HepG2 (cell line): ENCODE results near the gene MTURN. TPM values are rescaled to one million over a fixed set of nuclear protein-coding genes. Genes with fewer than 3 reads are reported as not detected.

Experiments
- ATAC-seq: fragments of 200-7000 bp; cut with Tn5 transposase; 3 replicates; pipeline ENCODE4 v1.9.1; 2020; ENCODE audit warnings: mild to moderate bottlenecking, moderate library complexity
- BruUV-seq: library from RNA; stranded (reverse); fragments of 400-500 nt; replicated peaks from 2 replicates; lab custom pipeline; 2021; lab: Mats Ljungman, UMichigan
- CTCF ChIA-PET: fragments of 300-600 bp; formaldehyde crosslinking; extraction: SDS; loops from one replicate; lab custom pipeline; 2021; ENCODE audit warnings: low total read pairs, inconsistent platforms, low intra/inter-chr PET ratio; lab: Yijun Ruan, JAX
- POLR2A ChIA-PET: fragments of 350-600 bp; sonication (Branson Sonifier 250); formaldehyde crosslinking; loops from one replicate; lab custom pipeline; 2020; ENCODE audit warnings: antibody characterized with exemption, inconsistent platforms; lab: Yijun Ruan, JAX
- DNase-seq: peaks from one replicate; pipeline ENCODE4 v3.0.0-alpha.2; 2015; ENCODE audit warnings: low spot score
- FAIRE-seq: peaks from 3 replicates; lab custom pipeline; 2011; peaks lifted over from hg19 to GRCh38; lab: Jason Lieb, UNC
- H2AFZ ChIP-seq: one replicate; pipeline ENCODE4 v1.6.1; 2011; ENCODE audit warnings: low read length, inconsistent platforms
- H3K27ac ChIP-seq: fragments of 300-600 bp; 3 replicates; pipeline ENCODE4 v1.8.0; 2011; ENCODE audit warnings: mixed run types, mild to moderate bottlenecking, mixed read lengths, low read length, inconsistent platforms; ENCODE audit not compliant: insufficient read depth; ENCODE audit errors: extremely low read length
- H3K27me3 ChIP-seq, 2 experiments: fragments of 200-600 bp in 1 of 2; 2 replicates in 1 of 2; 3 replicates in 1 of 2; pipeline versions ENCODE4 v1.6.0 to v1.8.0; 2011; ENCODE audit warnings: low read length in 2 of 2, mild to moderate bottlenecking in 2 of 2, moderate library complexity in 2 of 2, inconsistent platforms in 1 of 2; ENCODE audit not compliant: insufficient read depth in 2 of 2, control insufficient read depth in 1 of 2
- H3K36me3 ChIP-seq, 2 experiments: fragments of 200-600 bp in 1 of 2; replicated peaks in 1 of 2; 2 replicates in 1 of 2; 3 replicates in 1 of 2; pipeline versions ENCODE4 v1.5.1 to v1.8.0; 2011; ENCODE audit warnings: low read length in 2 of 2, inconsistent platforms in 1 of 2; ENCODE audit not compliant: insufficient read depth in 2 of 2, control insufficient read depth in 1 of 2
- H3K4me1 ChIP-seq: 2 replicates; pipeline ENCODE4 v1.5.1; 2012; ENCODE audit warnings: low read length, inconsistent platforms; ENCODE audit not compliant: insufficient read depth
- H3K4me2 ChIP-seq: 2 replicates; pipeline ENCODE4 v1.6.0; 2011; ENCODE audit warnings: low read depth, low read length, inconsistent platforms
- H3K4me3 ChIP-seq, 3 experiments: fragments of 200-600 bp in 1 of 3; sonication (generic), shearing (Covaris generic) in 1 of 3; replicated peaks in 1 of 3; 2 replicates each; pipeline ENCODE4 v1.5.1; 2011 to 2016; ENCODE audit warnings: low read length in 3 of 3, inconsistent platforms in 2 of 3, low read depth in 2 of 3, mild to moderate bottlenecking in 2 of 3, control low read depth in 1 of 3, mixed read lengths in 1 of 3; ENCODE audit not compliant: insufficient read depth in 1 of 3
- H3K79me2 ChIP-seq: one replicate; pipeline ENCODE4 v1.6.1; 2011; ENCODE audit warnings: low read length, inconsistent platforms; ENCODE audit not compliant: insufficient read depth
- H3K9ac ChIP-seq: 2 replicates; pipeline ENCODE4 v1.6.0; 2011; ENCODE audit warnings: mild to moderate bottlenecking, low read depth, low read length, inconsistent platforms; ENCODE audit not compliant: insufficient read depth
- H3K9me3 ChIP-seq: 2 replicates; pipeline ENCODE4 v1.5.1; 2012; ENCODE audit warnings: mild to moderate bottlenecking, low read length
- H4K20me1 ChIP-seq: 2 replicates; pipeline ENCODE4 v1.6.0; 2011; ENCODE audit warnings: inconsistent platforms, mild to moderate bottlenecking, low read length, moderate library complexity; ENCODE audit not compliant: insufficient read depth
- ATF7-NPFF ChIP-seq: sonication (generic); formaldehyde crosslinking; IDR thresholded peaks from 2 replicates; pipeline ENCODE4 v1.8.1; 2023; ENCODE audit warnings: mild to moderate bottlenecking, low read depth, missing genetic modification reagents, moderate library complexity
- CHD4 ChIP-seq: fragments of 200-600 bp; sonication (generic); IDR thresholded peaks from 2 replicates; pipeline ENCODE4 v1.7.0; 2017; ENCODE audit warnings: mild to moderate bottlenecking, low read length, borderline replicate concordance
- EHMT2 ChIP-seq: fragments of 200-600 bp; sonication (generic); IDR thresholded peaks from 2 replicates; pipeline ENCODE4 v1.7.0; 2017; ENCODE audit warnings: antibody characterized with exemption, low read depth, low read length, borderline replicate concordance
- EZH2 ChIP-seq: conservative IDR thresholded peaks from 2 replicates; pipeline ENCODE4 v1.6.1; 2012; ENCODE audit warnings: mild to moderate bottlenecking, low read depth, low read length, moderate library complexity
- MBD4 ChIP-seq: IDR thresholded peaks from 2 replicates; pipeline ENCODE4 v1.6.1; 2012; ENCODE audit warnings: low read length, inconsistent platforms, borderline replicate concordance
- NR3C1 ChIP-seq: sonication (generic); formaldehyde crosslinking; IDR thresholded peaks from 2 replicates; pipeline ENCODE4 v1.4.0; 2020; ENCODE audit warnings: missing genetic modification reagents
- SNAPC5 ChIP-seq: sonication (generic); formaldehyde crosslinking; IDR thresholded peaks from 2 replicates; pipeline ENCODE4 v1.8.1; 2023; ENCODE audit warnings: mild to moderate bottlenecking, missing genetic modification reagents, borderline replicate concordance
- SP2 ChIP-seq: sonication (generic); formaldehyde crosslinking; IDR thresholded peaks from 2 replicates; pipeline ENCODE4 v1.5.1; 2020; ENCODE audit warnings: mild to moderate bottlenecking, missing genetic modification reagents
- SRSF4 ChIP-seq: fragments of 200-400 bp; formaldehyde crosslinking; IDR thresholded peaks from one replicate; pipeline ENCODE4 v1.6.1; 2018; ENCODE audit warnings: mild to moderate bottlenecking, low read depth, low read length, moderate library complexity; ENCODE audit not compliant: poor library complexity, severe bottlenecking
- TBL1XR1 ChIP-seq: fragments of 150-350 bp; IDR thresholded peaks from 2 replicates; pipeline ENCODE4 v1.6.1; 2014; ENCODE audit warnings: borderline replicate concordance, low read length; ENCODE audit not compliant: partially characterized antibody
- TCF7L2 ChIP-seq: IDR thresholded peaks from 2 replicates; pipeline ENCODE4 v1.6.1; 2011; ENCODE audit warnings: mild to moderate bottlenecking, low read depth, low read length, moderate library complexity
- TEF ChIP-seq: sonication (generic); formaldehyde crosslinking; IDR thresholded peaks from 2 replicates; pipeline ENCODE4 v1.5.0; 2020; ENCODE audit warnings: missing genetic modification reagents
- TFDP1 ChIP-seq: IDR thresholded peaks from 2 replicates; pipeline ENCODE4 v1.6.1; 2016; ENCODE audit warnings: missing compliant biosample characterization, missing genetic modification reagents, borderline replicate concordance
- ZBTB34 ChIP-seq: sonication (generic); formaldehyde crosslinking; IDR thresholded peaks from 2 replicates; pipeline ENCODE4 v1.8.0; 2022; ENCODE audit warnings: mild to moderate bottlenecking, missing genetic modification reagents
- ZNF530 ChIP-seq: sonication (generic); formaldehyde crosslinking; IDR thresholded peaks from 2 replicates; pipeline ENCODE4 v1.5.0; 2020; ENCODE audit warnings: low read depth, mild to moderate bottlenecking, missing genetic modification reagents
- ZNF777 ChIP-seq: sonication (generic); formaldehyde crosslinking; IDR thresholded peaks from 2 replicates; pipeline ENCODE4 v1.4.0; 2020; ENCODE audit warnings: missing genetic modification reagents
- WGBS: methylation state at CpG from one replicate; pipeline ENCODE4 v1.1.6; 2017; ENCODE audit warnings: low lambda C conversion rate; 5-methylcytosine and 5-hydroxymethylcytosine counted together
- in situ Hi-C: cut with HindIII; loops from 2 replicates; pipeline ENCODE4 v1.10.0; 2017; ENCODE audit warnings: low pct_unique_long_range_greater_than_20kb; ENCODE audit not compliant: extremely low pct_ligation_motif_present
- intact Hi-C: fragments of 100-400 bp; cut with micrococcal nuclease; formaldehyde crosslinking; loops from one replicate; pipeline ENCODE4 v1.10.0; 2022; ENCODE audit not compliant: unreplicated experiment
- polyA plus RNA-seq, 8 experiments: library from polyadenylated mRNA; depleted of rRNA in 3 of 8; stranded (reverse) in 7 of 8; unstranded in 1 of 8; fragments of >200 nt; fragmentation: Illumina TruSeq in 4 of 8; extraction: Trizol in 4 of 8; gene quantifications; 2 replicates each; pipeline versions ENCODE4 v1.2.1 to v1.2.3, GENCODE V29; 2011 to 2016; ENCODE audit warnings: low read depth in 4 of 8, missing spikeins in 1 of 8, mixed read lengths in 1 of 8; ENCODE audit not compliant: insufficient read depth in 1 of 8
- total RNA-seq, 5 experiments: library from RNA; depleted of rRNA; stranded (reverse); fragments of >200 nt; fragmentation: Illumina TruSeq; extraction: Trizol; gene quantifications; 2 replicates each; pipeline ENCODE4 v1.2.3, GENCODE V29; 2016; ENCODE audit warnings: low read depth in 1 of 5
- TF ChIP-seq, protein P1 (sequence below): sonication (generic); formaldehyde crosslinking; IDR thresholded peaks from 2 replicates; pipeline ENCODE4 v1.4.0; 2020; ENCODE audit warnings: missing genetic modification reagents
- TF ChIP-seq, protein P2 (sequence below): sonication (generic); formaldehyde crosslinking; IDR thresholded peaks from 2 replicates; pipeline ENCODE4 v1.9.0; 2022; ENCODE audit warnings: missing genetic modification reagents, mild to moderate bottlenecking, borderline replicate concordance

MTURN gene
- total and polyA plus RNA-seq, 2 of the 13 experiments (the other 11 are each of a cell fraction or from before 2014, with no cell fraction given): 5.7 to 7.2 TPM

GRCh38 chr7:30201161-30201666 lies 66.4 kb downstream of the MTURN start:
- Histone ChIP-seq H3K9me3 (peaks cover 17% of the 10 kb centered on the region), H3K27ac (no peak overlapping the region), H3K4me3 (no peak overlapping the region), H3K4me2 (no peak overlapping the region), H3K4me1 (peaks cover under 1% of the 10 kb centered on the region; the same call in 1 of the 2 replicates), H4K20me1 (no peaks in the 10 kb centered on the region), H3K27me3 (peaks cover 0 to 2% of the 10 kb centered on the region in 2 experiments; a peak in 2 of 5 replicates), H3K9ac (no peak overlapping the region), H2AFZ (no peak overlapping the region), H3K36me3 (no peaks in the 10 kb centered on the region), H3K79me2 (no peaks in the 10 kb centered on the region)
- no TSS peak for BruUV-seq
- no peak for ATAC-seq
- POLR2A ChIA-PET: no interaction called here
- DNase-seq: no peak
- CTCF ChIA-PET: no interaction called here
- 22% methylated on average over 5 of the region's 5 CpGs for WGBS
- in situ Hi-C loops: no loop called here
- intact Hi-C loops: no loop called here
- TF ChIP-seq TEF (CRISPR knock-in tag) (no peak), ZBTB34 (CRISPR knock-in tag) (no peak), SRSF4 (no peak), SNAPC5 (no peak), ZNF530 (CRISPR knock-in tag) (no peak), SP2 (CRISPR knock-in tag) (no peak), TCF7L2 (no peak), TFDP1 (CRISPR knock-in tag) (no peak), NR3C1 (no peak), EHMT2 (no peak), MBD4 (no peak), ZNF777 (no peak), EZH2 (no peak), CHD4 (no peak), TBL1XR1 (no peak), ATF7-NPFF (CRISPR knock-in tag) (no peak)
- TF ChIP-seq, protein P1, sequence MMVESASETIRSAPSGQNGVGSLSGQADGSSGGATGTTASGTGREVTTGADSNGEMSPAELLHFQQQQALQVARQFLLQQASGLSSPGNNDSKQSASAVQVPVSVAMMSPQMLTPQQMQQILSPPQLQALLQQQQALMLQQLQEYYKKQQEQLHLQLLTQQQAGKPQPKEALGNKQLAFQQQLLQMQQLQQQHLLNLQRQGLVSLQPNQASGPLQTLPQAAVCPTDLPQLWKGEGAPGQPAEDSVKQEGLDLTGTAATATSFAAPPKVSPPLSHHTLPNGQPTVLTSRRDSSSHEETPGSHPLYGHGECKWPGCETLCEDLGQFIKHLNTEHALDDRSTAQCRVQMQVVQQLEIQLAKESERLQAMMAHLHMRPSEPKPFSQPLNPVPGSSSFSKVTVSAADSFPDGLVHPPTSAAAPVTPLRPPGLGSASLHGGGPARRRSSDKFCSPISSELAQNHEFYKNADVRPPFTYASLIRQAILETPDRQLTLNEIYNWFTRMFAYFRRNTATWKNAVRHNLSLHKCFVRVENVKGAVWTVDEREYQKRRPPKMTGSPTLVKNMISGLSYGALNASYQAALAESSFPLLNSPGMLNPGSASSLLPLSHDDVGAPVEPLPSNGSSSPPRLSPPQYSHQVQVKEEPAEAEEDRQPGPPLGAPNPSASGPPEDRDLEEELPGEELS: no peak
- TF ChIP-seq, protein P2, sequence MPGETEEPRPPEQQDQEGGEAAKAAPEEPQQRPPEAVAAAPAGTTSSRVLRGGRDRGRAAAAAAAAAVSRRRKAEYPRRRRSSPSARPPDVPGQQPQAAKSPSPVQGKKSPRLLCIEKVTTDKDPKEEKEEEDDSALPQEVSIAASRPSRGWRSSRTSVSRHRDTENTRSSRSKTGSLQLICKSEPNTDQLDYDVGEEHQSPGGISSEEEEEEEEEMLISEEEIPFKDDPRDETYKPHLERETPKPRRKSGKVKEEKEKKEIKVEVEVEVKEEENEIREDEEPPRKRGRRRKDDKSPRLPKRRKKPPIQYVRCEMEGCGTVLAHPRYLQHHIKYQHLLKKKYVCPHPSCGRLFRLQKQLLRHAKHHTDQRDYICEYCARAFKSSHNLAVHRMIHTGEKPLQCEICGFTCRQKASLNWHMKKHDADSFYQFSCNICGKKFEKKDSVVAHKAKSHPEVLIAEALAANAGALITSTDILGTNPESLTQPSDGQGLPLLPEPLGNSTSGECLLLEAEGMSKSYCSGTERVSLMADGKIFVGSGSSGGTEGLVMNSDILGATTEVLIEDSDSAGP (CRISPR knock-in tag): no peak
- FAIRE-seq: no peak
